Measurements from ENCODE around the gene ZBTB47. TPM values are rescaled to one million over a fixed set of nuclear protein-coding genes. Genes with fewer than 3 reads are reported as not detected.

ZBTB47 gene
- polyA plus RNA-seq, 12 donors: 22.0 to 42.6 (median 27.2) TPM; not detected in 1

DNA sequence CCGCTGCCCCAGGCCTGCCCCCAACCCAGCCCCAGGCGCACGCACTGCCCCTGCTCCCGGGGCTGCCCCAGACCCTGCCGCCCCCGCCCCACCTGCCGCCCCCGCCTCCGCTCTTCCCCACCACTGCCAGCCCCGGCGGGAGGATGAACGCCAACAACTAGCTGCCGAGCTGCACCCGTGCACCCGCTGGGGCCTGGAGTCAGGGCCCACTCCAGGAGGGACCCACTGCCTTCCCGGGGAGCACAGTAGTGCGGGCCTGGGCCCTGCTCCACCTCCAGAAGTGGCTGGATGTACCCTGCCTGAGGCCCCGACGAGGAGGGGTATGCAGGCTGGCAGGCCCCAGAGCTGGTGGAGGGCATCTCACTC is 10.9 kb downstream of the ZBTB47 start:
- DNase-seq: no peak

- no peak for DNase-seq
These were observed 11.8 kb downstream of the ZBTB47 start for GRCh38 chr3:42665050-42665878.

GRCh38 chr3:42666022-42666421 is 12.5 kb downstream of the ZBTB47 start:
- no peak for DNase-seq

GRCh38 chr3:42666577-42666998 is 13.1 kb downstream of the ZBTB47 start:
- no peak for DNase-seq

DNA sequence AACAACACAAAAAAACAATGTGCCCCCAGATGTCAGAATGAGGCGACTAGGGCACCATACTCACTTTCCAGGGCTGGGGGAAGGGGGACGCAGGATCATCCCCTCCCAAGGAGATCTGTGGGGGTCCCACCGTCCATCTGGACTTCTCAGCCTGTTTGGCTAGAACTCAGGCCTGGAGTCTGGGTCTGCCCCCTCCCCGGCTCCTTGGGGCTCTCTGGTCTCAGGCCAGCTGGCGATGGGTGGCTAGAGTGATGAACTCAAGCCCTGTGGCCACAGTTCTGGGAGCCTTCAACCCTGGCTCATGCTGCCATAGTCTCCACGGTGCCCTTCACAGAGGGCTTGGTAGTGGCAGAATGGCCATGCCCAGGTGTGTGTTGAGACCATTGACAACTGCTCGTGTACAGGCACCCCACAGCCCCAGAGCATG is 13.6 kb downstream of the ZBTB47 start:
- DNase-seq: no peak

DNA sequence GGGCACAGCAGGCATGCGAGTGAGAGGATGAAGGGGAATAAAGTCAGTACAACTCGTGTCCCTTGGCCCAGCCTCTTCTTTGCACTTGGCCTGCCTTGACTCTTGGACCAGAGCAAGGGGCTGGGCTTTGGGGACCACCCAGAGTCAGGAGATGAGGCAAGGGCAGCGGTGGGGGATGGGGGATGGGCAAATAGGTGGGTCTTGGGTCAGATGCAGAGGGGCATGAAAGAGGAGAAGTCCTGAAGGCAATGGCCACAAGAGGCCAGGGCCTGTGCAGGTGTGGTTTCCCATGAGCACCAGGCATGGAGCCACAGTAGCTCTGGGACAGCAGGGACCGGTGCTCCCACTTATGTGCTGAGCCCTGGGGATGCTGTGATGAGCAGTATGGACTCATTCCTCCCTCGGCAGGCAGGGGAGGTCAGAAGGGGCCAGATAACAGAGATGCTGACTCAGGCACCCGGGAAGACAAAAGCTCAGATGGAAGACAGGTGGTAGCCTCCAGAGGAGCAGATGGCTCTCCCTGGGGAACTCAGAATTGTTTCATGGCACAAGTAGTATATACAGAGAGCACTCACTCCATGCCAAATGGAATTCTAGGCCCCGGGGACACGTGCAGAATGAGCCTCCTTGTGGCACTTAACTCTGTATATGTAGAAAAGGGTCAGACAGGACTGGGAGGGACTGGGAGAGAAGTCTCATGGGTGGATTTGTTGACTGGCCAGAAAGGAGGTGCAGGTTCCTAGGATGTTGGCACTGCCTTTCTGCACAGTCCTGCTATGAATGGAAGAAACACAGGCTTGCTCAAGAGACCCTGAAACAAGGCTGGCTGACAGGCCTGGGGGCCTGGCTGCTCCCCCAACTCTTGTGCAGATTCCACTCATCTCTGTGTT is 14.3 kb downstream of the ZBTB47 start:
- DNase-seq: no peak

DNA sequence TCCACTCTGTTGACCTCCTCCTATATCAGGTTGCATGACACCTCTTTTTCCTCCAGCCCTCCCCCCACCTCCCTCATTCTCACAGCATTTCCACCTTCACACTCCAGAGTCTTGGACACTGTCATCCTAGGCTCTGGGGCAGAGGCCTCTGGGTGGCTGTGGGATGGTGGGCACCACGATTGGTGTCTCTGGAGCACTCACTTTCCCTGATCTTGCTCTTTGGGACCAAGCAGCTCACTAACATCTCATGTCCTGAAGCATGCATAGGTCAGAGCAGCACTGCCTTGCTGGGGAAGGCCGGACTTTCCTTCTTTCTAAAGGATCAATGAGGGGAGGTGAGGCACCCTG is 14.9 kb downstream of the ZBTB47 start:
- DNase-seq: no peak

- DNase-seq: no peak
These were observed 15.3 kb downstream of the ZBTB47 start for GRCh38 chr3:42668793-42669217.

DNA sequence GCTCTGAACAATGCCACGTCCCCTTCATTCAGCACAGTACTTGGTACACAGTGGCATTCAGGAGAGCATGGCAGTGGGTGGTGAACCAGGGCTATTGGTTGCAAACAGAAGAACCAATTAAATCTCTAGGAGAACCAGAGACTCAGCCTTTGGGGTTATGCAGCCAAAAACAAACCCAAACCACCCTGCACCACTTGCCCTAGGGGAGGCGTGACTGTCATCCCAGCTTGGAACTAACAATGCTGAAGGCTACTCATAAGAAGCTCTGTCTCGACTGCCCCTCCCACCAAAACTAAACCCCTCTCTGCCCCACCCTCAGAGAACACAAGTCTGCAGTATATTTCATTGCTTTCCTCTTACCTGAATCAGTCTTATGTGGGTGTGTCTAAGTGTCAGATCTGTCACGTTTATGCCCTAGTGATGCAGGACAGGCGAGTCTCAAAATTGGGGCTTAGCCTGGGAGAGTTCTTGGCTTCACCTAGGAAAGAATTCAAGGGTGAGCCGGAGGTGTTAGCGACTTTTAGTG is 16.6 kb downstream of the ZBTB47 start:
- DNase-seq: no peak

GRCh38 chr3:42670670-42671069 is 17.2 kb downstream of the ZBTB47 start:
- DNase-seq: no peak

- DNase-seq: no peak
These were observed 19.0 kb downstream of the ZBTB47 start for GRCh38 chr3:42672515-42672914.

DNA sequence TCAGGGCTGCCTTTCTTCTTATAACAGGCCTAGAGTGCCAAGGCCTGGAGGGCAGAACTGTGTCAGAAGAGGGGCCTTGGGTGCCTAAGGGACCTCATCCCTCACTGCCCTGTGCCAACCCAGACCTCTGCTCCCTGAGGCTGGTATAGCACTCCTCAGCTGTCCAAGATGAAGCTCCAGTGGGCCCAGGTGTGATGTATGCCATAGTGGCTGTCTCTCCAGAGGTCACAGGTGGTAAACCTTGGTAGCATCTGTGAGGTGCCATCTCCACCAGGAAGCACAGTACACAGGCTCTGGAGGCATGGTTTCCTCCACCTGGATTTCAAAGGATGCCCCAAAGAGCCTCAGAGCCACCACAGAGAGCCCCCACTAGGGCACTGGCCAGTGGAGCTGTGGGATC is 19.6 kb downstream of the ZBTB47 start:
- DNase-seq: no peak

DNA sequence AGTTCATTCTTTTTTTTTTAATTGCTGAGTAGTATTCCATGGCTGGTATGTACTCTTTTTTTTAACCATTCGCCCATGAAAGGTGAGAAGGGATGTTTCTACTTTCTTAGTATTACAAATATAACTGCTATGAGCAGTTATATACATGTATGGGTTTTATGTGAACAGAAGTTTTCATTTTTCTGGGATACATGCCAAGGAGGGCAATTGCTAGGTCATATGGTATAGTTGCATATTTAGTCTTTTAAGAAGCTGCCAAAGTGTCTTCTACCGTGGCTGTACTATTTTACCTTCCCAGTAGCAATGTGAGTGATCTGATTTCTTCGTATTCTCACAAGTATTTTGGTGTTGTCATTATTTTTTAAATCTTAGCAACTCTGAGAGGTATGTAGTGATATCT is 20.6 kb downstream of the ZBTB47 start:
- no peak for DNase-seq

GRCh38 chr3:42675909-42676308 is 22.4 kb downstream of the ZBTB47 start:
- DNase-seq: no peak

- no peak for DNase-seq
These were observed 24.9 kb downstream of the ZBTB47 start for GRCh38 chr3:42678447-42678846.

GRCh38 chr3:42680271-42680670 is 26.8 kb downstream of the ZBTB47 start:
- no peak for DNase-seq

- DNase-seq: no peak
These were observed 27.3 kb downstream of the ZBTB47 start for GRCh38 chr3:42680806-42681205.

DNA sequence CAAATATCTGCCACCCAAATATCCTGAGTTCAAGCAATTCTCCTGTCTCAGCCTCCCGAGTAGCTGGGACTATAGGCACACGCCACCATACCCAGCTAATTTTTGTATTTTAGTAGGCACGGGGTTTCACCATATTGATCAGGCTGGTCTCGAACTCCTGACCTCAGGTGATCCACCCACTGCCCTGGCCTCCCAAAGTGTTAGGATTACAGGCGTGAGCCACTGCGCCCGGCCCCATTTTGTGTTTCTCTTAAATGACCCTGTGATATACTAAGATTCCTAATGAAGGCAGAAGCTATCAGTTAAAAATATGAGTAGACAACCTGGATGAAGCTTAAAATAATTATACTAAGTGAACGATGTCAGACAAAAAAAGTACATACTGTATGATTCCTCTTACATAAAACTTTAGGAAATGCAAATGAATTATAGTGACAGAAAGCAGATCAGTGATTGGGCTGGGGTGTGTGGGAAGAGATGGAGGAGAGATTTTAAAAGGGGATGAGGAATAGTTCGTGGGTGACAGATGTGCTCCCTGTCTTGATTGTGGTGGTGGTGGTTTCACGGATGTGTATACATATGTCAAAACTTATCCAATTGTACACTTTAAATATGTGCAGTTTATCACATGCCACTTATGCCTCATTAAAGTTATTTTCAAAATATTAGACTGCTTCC is 28.0 kb downstream of the ZBTB47 start:
- no peak for DNase-seq

GRCh38 chr3:42682301-42683070 is 29.0 kb downstream of the ZBTB47 start:
- no peak for DNase-seq

- no peak for DNase-seq
These were observed 30.5 kb downstream of the ZBTB47 start for GRCh38 chr3:42683875-42684598.
